Karpas-422 (cell line): Measurements from ENCODE around the gene SH2D3A. TPM values are rescaled to one million over a fixed set of nuclear protein-coding genes. Genes with fewer than 3 reads are reported as not detected.
A peak's percentile ranks its signal among the peaks of the same experiment; 100 is the strongest.

ENCODE experiments used
- DNase-seq: peaks from one replicate; pipeline ENCODE4 v3.0.0-alpha.2; 2015
- H2AFZ ChIP-seq: fragments of 200-600 bp; sonication (generic); 2 replicates; pipeline ENCODE4 v1.6.1; 2014; ENCODE audit warnings: antibody characterized with exemption, low read length, mixed read lengths
- H3K27ac ChIP-seq: fragments of 200-600 bp; sonication (generic); 2 replicates; pipeline ENCODE4 v1.5.1; 2014; ENCODE audit warnings: mild to moderate bottlenecking, low read length, moderate library complexity
- H3K27me3 ChIP-seq: fragments of 200-600 bp; sonication (generic); 2 replicates; pipeline ENCODE4 v1.6.1; 2014; ENCODE audit warnings: low read length, mixed read lengths
- H3K36me3 ChIP-seq: fragments of 200-600 bp; sonication (generic); 2 replicates; pipeline ENCODE4 v1.6.1; 2014; ENCODE audit warnings: low read length, mixed read lengths; ENCODE audit not compliant: insufficient read depth
- H3K4me1 ChIP-seq: fragments of 200-600 bp; sonication (generic); 2 replicates; pipeline ENCODE4 v1.6.1; 2014; ENCODE audit warnings: mild to moderate bottlenecking, low read length, mixed read lengths
- H3K4me2 ChIP-seq: fragments of 200-600 bp; sonication (generic); 2 replicates; pipeline ENCODE4 v1.6.1; 2014; ENCODE audit warnings: low read length, low read depth, mild to moderate bottlenecking; ENCODE audit not compliant: poor library complexity, severe bottlenecking
- H3K4me3 ChIP-seq: fragments of 200-600 bp; sonication (generic); 2 replicates; pipeline ENCODE4 v1.5.1; 2014; ENCODE audit warnings: mild to moderate bottlenecking, antibody characterized with exemption, low read length, mixed read lengths
- H3K79me2 ChIP-seq: fragments of 200-600 bp; sonication (generic); 2 replicates; pipeline ENCODE4 v1.6.1; 2014; ENCODE audit warnings: mild to moderate bottlenecking, low read length, mixed read lengths
- H3K9ac ChIP-seq: fragments of 200-600 bp; sonication (generic); 2 replicates; pipeline ENCODE4 v1.6.0; 2014; ENCODE audit warnings: low read length
- H3K9me2 ChIP-seq: fragments of 200-600 bp; sonication (generic), shearing (Covaris generic); replicated peaks from 2 replicates; pipeline ENCODE4 v1.6.0; 2014; ENCODE audit warnings: mild to moderate bottlenecking, low read length, moderate library complexity; ENCODE audit not compliant: insufficient read depth
- H3K9me3 ChIP-seq: fragments of 300-700, 200-600 bp; sonication (generic); 2 replicates; pipeline ENCODE4 v1.6.1; 2014; ENCODE audit warnings: low read length, mixed read lengths
- H4K20me1 ChIP-seq: fragments of 200-600 bp; sonication (generic); 2 replicates; pipeline ENCODE4 v1.6.1; 2014; ENCODE audit warnings: mild to moderate bottlenecking, antibody characterized with exemption, low read length, low read depth; ENCODE audit not compliant: insufficient read depth
- total RNA-seq: library from RNA; depleted of rRNA; stranded (reverse); fragments of >200 nt; shearing (Covaris generic); gene quantifications from 2 replicates; pipeline ENCODE4 v1.2.3, GENCODE V29; 2014; ENCODE audit warnings: low replicate concordance

SH2D3A gene
- total RNA-seq, 1 experiment from 2014 or later, result 3.3 TPM

GRCh38 chr19:6794686-6795431 is 27.6 kb upstream of the SH2D3A start:
- Histone ChIP-seq H4K20me1 (peaks cover 10% of the 10 kb centered on the region), H3K4me2 (no peak overlapping the region), H3K9me3 (no peaks in the 10 kb centered on the region), H3K36me3 (no peaks in the 10 kb centered on the region), H3K4me3 (no peak overlapping the region), H3K9ac (no peak overlapping the region), H2AFZ (no peak overlapping the region), H3K27ac (no peak overlapping the region), H3K79me2 (peaks cover 93% of the 10 kb centered on the region), H3K27me3 (no peaks in the 10 kb centered on the region), H3K4me1 (peaks cover 27% of the 10 kb centered on the region), H3K9me2 (no peaks in the 10 kb centered on the region)
- DNase-seq, result no peak

- H4K20me1 ChIP-seq, result peaks cover 10% of the 10 kb centered on the region
- no peaks in the 10 kb centered on the region for H3K9me3 ChIP-seq
- H3K4me2 ChIP-seq, result no peak overlapping the region
- DNase-seq, result no peak
- H3K36me3 ChIP-seq, result no peaks in the 10 kb centered on the region
- peaks cover 31% of the 10 kb centered on the region for H3K4me1 ChIP-seq
- H2AFZ ChIP-seq, result no peak overlapping the region
- H3K27me3 ChIP-seq, result no peaks in the 10 kb centered on the region
- H3K9me2 ChIP-seq, result no peaks in the 10 kb centered on the region
- H3K79me2 ChIP-seq, result peaks cover 90% of the 10 kb centered on the region
- H3K4me3 ChIP-seq, result no peak overlapping the region
- no peak overlapping the region for H3K9ac ChIP-seq
- H3K27ac ChIP-seq, result no peak overlapping the region
Measured at GRCh38 chr19:6793973-6794372, 26.7 kb upstream of the SH2D3A start.

- H3K27me3 ChIP-seq, result no peaks in the 10 kb centered on the region
- no peak overlapping the region for H3K9ac ChIP-seq
- no peaks in the 10 kb centered on the region for H3K36me3 ChIP-seq
- H3K4me2 ChIP-seq, result no peak overlapping the region
- H3K9me2 ChIP-seq, result no peaks in the 10 kb centered on the region
- H3K4me3 ChIP-seq, result no peak overlapping the region
- peaks cover 10% of the 10 kb centered on the region for H4K20me1 ChIP-seq
- H3K27ac ChIP-seq, result no peak overlapping the region
- no peak overlapping the region for H2AFZ ChIP-seq
- peaks cover 90% of the 10 kb centered on the region for H3K79me2 ChIP-seq
- H3K9me3 ChIP-seq, result no peaks in the 10 kb centered on the region
- no peak for DNase-seq
- H3K4me1 ChIP-seq, result peaks cover 36% of the 10 kb centered on the region
Measured at GRCh38 chr19:6793411-6793810, 26.2 kb upstream of the SH2D3A start.

- Histone ChIP-seq H3K4me2 (no peak overlapping the region), H3K9me2 (no peaks in the 10 kb centered on the region), H3K79me2 (peaks cover 81% of the 10 kb centered on the region), H3K4me3 (no peak overlapping the region), H3K36me3 (no peaks in the 10 kb centered on the region), H3K4me1 (peaks cover 31% of the 10 kb centered on the region), H3K27me3 (no peaks in the 10 kb centered on the region), H3K9me3 (no peaks in the 10 kb centered on the region), H3K9ac (no peak overlapping the region), H2AFZ (no peak overlapping the region), H3K27ac (peak overlapping the region; percentile 84; the same call in 1 of the 2 replicates), H4K20me1 (peaks cover 6% of the 10 kb centered on the region; the same call in 1 of the 2 replicates)
- DNase-seq, result no peak
Measured at GRCh38 chr19:6791237-6791636, 24.0 kb upstream of the SH2D3A start.

GRCh38 chr19:6790194-6791128 is 23.2 kb upstream of the SH2D3A start:
- peak overlapping the region; percentile 36 for H3K9ac ChIP-seq
- H2AFZ ChIP-seq, result no peak overlapping the region
- no peaks in the 10 kb centered on the region for H3K9me2 ChIP-seq
- H3K4me3 ChIP-seq, result peak overlapping the region; percentile 26; the same call in 1 of the 2 replicates
- peaks cover 4% of the 10 kb centered on the region; the same call in 1 of the 2 replicates for H3K36me3 ChIP-seq
- peak overlapping the region; percentile 84 for H3K27ac ChIP-seq
- H3K4me2 ChIP-seq, result peak overlapping the region; percentile 45
- peak; percentile 79 for DNase-seq
- peaks cover 28% of the 10 kb centered on the region for H3K4me1 ChIP-seq
- no peaks in the 10 kb centered on the region for H3K27me3 ChIP-seq
- H3K9me3 ChIP-seq, result no peaks in the 10 kb centered on the region
- H4K20me1 ChIP-seq, result peaks cover 6% of the 10 kb centered on the region; the same call in 1 of the 2 replicates
- peaks cover 80% of the 10 kb centered on the region for H3K79me2 ChIP-seq

GRCh38 chr19:6788896-6789295 is 21.7 kb upstream of the SH2D3A start:
- Histone ChIP-seq H3K79me2 (peaks cover 80% of the 10 kb centered on the region), H3K27me3 (no peaks in the 10 kb centered on the region), H3K4me2 (no peak overlapping the region), H3K27ac (peak overlapping the region; percentile 32; the same call in 1 of the 2 replicates), H3K9me2 (no peaks in the 10 kb centered on the region), H3K9me3 (no peaks in the 10 kb centered on the region), H3K36me3 (peaks cover 4% of the 10 kb centered on the region; the same call in 1 of the 2 replicates), H3K4me1 (peaks cover 28% of the 10 kb centered on the region), H3K4me3 (no peak overlapping the region), H3K9ac (0 out of 2 replicates have a peak overlapping the region, but pooled peaks have one; percentile 37), H2AFZ (no peak overlapping the region), H4K20me1 (peaks cover 6% of the 10 kb centered on the region; the same call in 1 of the 2 replicates)
- no peak for DNase-seq

GRCh38 chr19:6787393-6787792 is 20.2 kb upstream of the SH2D3A start:
- peaks cover 4% of the 10 kb centered on the region; the same call in 1 of the 2 replicates for H3K36me3 ChIP-seq
- H3K4me1 ChIP-seq, result peaks cover 28% of the 10 kb centered on the region
- peaks cover 81% of the 10 kb centered on the region for H3K79me2 ChIP-seq
- H3K4me2 ChIP-seq, result no peak overlapping the region
- H3K9ac ChIP-seq, result no peak overlapping the region
- H3K27ac ChIP-seq, result no peak overlapping the region
- H3K9me2 ChIP-seq, result no peaks in the 10 kb centered on the region
- DNase-seq, result no peak
- no peaks in the 10 kb centered on the region for H3K27me3 ChIP-seq
- no peaks in the 10 kb centered on the region for H3K9me3 ChIP-seq
- H4K20me1 ChIP-seq, result peaks cover 6% of the 10 kb centered on the region; the same call in 1 of the 2 replicates
- no peak overlapping the region for H2AFZ ChIP-seq
- no peak overlapping the region for H3K4me3 ChIP-seq

GRCh38 chr19:6779206-6779605 is 12.0 kb upstream of the SH2D3A start:
- Histone ChIP-seq H3K9ac (no peak overlapping the region), H3K4me2 (no peak overlapping the region), H3K27ac (no peak overlapping the region), H3K4me3 (no peak overlapping the region), H3K4me1 (peaks cover 40% of the 10 kb centered on the region), H3K79me2 (peaks cover 94% of the 10 kb centered on the region), H4K20me1 (peaks cover 31% of the 10 kb centered on the region; the same call in 1 of the 2 replicates), H2AFZ (no peak overlapping the region), H3K9me3 (no peaks in the 10 kb centered on the region), H3K36me3 (peaks cover 15% of the 10 kb centered on the region), H3K27me3 (no peaks in the 10 kb centered on the region), H3K9me2 (no peaks in the 10 kb centered on the region)
- DNase-seq, result no peak
